AG09319 (cell line): ENCODE data around the gene CYP27A1.
"Not testable (repeated sequence)": the region's sequence is repeated elsewhere in the genome, so short reads cannot be mapped to it uniquely, and the experiment has no call there.

Experiments
- DNase-seq: peaks from one replicate; pipeline ENCODE4 v3.0.0-alpha.2; 2010; ENCODE audit warnings: low read depth; ENCODE audit errors: extremely low read depth
- CTCF ChIP-seq: IDR thresholded peaks from 2 replicates; pipeline ENCODE4 v1.5.1; 2011; ENCODE audit warnings: low read depth, mild to moderate bottlenecking, inconsistent platforms, low read length, moderate library complexity

Gene CYP27A1

DNA sequence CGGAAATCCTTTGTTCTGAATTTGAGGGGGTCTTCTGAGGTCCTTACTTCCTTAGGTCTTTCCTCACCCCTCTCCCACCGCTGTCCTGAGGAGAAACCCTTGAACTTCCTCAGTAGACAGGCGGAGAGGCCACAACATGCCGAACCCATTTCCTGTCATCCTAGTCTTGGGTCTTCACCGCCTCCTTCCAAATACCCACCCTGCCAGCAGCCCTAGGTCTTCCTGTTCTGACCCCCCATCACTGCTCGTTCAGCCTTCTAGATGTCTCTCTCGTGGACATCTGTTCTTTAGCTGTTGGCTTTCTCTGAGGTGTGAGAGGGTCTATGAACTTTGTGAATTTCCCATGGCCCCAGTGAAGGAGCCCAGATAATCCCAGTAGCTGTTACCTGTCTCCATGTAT lies 27.2 kb upstream of the CYP27A1 start:
- DNase-seq = no peak
- TF ChIP-seq CTCF = no peak

DNA sequence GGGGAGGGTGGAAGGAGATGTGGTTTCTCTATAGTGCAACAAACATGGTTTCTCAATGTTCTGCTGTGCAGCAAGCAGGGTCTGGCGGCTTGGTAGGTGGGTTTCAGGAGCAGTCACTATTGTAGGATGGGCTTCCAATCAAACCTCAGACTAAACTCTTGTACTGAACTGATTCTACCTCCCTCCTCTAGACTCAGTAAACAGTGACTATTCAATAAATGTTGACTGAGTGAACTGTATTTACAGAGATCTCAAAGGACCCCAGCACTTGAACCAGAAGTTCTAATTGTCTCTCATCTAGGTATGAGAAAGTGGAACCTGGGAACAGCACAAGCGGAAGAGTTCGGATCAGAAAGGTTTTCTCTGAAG lies 26.8 kb upstream of the CYP27A1 start:
- no peak for DNase-seq
- no peak for TF ChIP-seq CTCF

DNA sequence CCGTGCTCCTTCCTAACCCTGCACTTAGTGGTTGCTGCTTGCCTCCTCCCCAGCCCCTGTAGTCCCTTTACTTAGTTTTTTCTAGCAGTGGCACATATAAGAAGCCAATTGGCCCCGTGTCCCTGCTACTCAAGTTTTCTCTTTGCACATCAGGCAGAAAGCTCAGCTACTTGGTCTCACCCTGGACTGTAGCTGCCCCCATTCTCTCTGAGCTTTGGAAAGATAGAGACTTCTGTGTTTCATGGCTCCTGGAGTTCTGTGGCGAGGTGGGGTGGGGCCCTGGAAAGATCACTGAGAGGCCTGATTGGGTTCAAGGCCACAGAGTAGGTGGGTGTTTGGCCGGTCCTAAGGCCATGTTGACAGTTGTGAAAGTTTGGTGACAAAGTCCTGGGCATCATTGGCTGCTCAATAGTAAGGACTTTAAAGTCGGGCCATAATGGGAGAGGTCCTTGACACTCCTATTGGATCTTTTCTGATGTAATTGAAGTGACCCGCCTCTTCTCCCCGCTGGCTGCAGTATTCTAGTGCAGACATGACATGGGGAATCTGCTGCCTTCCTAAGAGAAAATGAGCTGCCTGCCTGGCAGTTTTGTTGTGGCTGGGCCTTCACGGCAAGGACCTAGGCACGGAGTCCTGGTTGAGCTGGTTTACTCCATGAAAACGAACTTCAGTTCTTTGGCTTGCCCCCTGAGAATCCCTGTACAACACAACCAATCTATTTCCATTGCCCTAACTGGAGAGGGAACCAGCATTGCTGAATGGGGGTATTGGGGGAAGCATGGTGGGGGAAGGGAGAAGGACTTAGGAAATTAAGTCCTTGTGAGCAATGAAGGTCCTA lies 26.2 kb upstream of the CYP27A1 start:
- DNase-seq = no peak
- no peak for TF ChIP-seq CTCF

DNA sequence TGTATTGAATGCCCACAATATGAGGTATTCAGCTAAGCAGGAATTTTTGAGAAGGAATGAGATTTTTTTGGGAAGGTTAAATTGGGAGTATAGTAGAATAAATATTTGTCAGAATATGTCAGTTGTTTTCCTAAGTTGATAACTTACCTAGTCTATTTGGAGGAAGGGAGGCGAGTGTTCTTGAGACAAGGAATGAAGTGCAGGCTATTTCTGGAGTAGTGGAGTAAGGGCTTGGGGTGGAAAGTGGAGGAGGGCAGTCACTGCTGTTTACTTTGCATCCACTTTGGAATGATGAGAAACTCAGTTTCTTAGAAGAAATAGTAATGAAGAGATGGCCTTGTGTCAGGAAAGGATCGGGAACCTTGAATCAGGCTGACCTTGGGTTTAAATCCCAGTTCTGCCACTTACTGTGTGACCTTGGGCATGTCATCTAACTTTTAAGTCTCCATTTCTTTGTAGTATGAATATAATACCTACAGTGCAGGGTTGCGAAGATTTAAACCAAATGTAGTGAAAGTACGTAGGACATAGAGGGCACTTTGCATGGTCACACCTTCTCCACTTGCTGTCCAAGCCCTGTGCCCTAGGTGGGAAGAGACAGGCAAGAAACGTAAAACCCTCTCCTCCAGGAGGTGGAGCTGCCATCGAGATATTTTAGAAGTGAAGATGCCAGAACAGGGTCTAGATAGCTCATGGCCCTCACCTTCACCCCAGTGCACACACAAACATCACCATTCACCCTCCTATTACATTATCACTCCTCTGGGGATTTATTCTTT lies 25.2 kb upstream of the CYP27A1 start:
- DNase-seq = no peak
- TF ChIP-seq CTCF = no peak

DNA sequence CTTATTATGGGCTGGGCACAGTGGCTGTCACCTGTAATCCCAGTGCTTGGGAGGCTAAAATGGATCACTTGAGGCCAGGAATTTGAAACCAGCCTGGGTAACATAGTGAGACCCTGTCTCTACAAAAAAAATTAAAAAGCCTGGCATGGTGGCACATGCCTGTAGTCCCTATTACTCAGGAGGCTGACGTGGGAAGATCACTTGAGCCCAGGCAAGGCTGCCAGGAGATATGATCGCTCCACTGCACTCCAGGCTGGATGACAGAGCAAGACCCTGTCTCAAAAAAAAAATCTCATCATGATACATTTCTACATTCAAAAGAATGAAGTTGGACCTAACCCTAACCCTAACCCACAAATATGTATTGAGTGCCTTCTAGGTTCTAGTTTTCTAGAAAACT lies 20.2 kb upstream of the CYP27A1 start:
- no peak for TF ChIP-seq CTCF
- no peak for DNase-seq

DNA sequence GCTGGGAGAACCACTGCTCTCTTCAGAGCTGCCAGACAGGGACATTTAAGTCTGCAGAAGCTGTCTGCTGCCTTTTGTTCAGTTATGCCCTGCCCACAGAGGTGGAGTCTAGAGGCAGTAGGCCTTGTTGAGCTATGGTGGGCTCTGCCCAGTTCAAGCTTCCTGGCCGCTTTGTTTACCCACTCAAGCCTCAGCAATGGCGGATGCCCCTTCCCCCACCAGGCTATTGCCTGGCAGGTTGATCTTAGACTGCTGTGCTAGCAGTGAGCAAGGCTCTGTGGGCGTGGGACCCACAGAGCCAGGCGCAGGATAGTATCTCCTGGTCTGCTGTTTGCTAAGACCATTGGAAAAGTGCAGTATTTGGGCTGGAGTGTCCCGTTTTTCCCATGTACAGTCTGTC lies 9.2 kb upstream of the CYP27A1 start:
- DNase-seq = not testable (repeated sequence)

DNA sequence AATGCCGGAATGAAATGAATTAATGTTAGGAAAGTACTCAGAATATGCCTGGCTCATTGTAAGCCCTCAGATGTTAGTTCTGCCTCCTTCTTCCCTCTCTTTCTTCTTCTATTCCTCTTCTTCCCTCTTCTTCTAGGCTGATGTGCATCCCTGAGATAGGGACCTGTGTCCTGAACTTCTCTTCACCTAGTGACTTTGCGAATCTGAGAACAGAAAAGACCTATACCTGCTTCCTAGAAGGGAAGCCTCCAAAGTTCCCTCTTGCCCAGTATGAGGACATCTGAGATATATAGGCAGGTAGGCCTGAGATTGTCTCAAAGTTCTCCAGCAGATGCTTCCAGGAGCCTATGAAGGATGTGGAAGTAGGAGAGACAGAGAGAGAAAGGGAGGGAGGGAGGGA lies 8.1 kb upstream of the CYP27A1 start:
- no peak for DNase-seq
- no peak for TF ChIP-seq CTCF
